ENCODE measurements around the gene RYR1. TPM values are rescaled to one million over a fixed set of nuclear protein-coding genes. Genes with fewer than 3 reads are reported as not detected.

RYR1 gene
- total and polyA plus RNA-seq, 2 of the 13 experiments (the other 11 are each of a cell fraction or from before 2014, with no cell fraction given) = 0.03 TPM; not detected in 1

- TF ChIP-seq HMGXB3 (CRISPR knock-in tag; IDR thresholded peaks at IDR 0.05; ENCODE audit: borderline replicate concordance) (no peak), WIZ (CRISPR knock-in tag; IDR thresholded peaks at IDR 0.05) (no peak), GABPA (IDR thresholded peaks at IDR 0.05; ENCODE audit: low read depth, low read length) (no peak), GABPA (CRISPR knock-in tag; IDR thresholded peaks at IDR 0.05; ENCODE audit: low read depth) (no peak), ETS1 (CRISPR knock-in tag; IDR thresholded peaks at IDR 0.05) (no peak), ATF5 (CRISPR knock-in tag; IDR thresholded peaks at IDR 0.05; ENCODE audit: low read depth) (no peak), STAT6 (CRISPR knock-in tag; IDR thresholded peaks at IDR 0.05; ENCODE audit: borderline replicate concordance) (no peak), ZNF326 (CRISPR knock-in tag; IDR thresholded peaks at IDR 0.05; ENCODE audit: borderline replicate concordance) (no peak), GTF2F1 (IDR thresholded peaks at IDR 0.05; ENCODE audit: low read length) (no peak), ZNF362 (CRISPR knock-in tag; IDR thresholded peaks at IDR 0.05; ENCODE audit: borderline replicate concordance) (no peak), IKZF4 (CRISPR knock-in tag; IDR thresholded peaks at IDR 0.05; ENCODE audit: borderline replicate concordance, low read depth, not compliant biosample characterization) (no peak)
Measured at GRCh38 chr19:38445362-38445761, 11.9 kb downstream of the RYR1 start (continued).
